GM06990 (cell line): Measurements from ENCODE around the gene GLIS1.

Experiments
- DNase-seq: peaks from one replicate; pipeline ENCODE4 v3.0.0-alpha.2; 2011; ENCODE audit not compliant: insufficient read length; ENCODE audit errors: extremely low read depth
- H3K27me3 ChIP-seq: replicated peaks from 2 replicates; pipeline ENCODE4 v1.6.0; 2011; ENCODE audit warnings: low read length; ENCODE audit not compliant: control insufficient read depth, insufficient read depth
- H3K36me3 ChIP-seq: 2 replicates; pipeline ENCODE4 v1.5.1; 2011; ENCODE audit warnings: low read length; ENCODE audit not compliant: control insufficient read depth, insufficient read depth
- H3K4me3 ChIP-seq: replicated peaks from 2 replicates; pipeline ENCODE4 v1.5.1; 2011; ENCODE audit warnings: low read depth, mild to moderate bottlenecking, control low read depth, low read length
- TF ChIP-seq, protein P1 (sequence below): IDR thresholded peaks from 2 replicates; pipeline ENCODE4 v1.5.1; 2011; ENCODE audit warnings: low read length, control low read depth, mild to moderate bottlenecking, inconsistent platforms; ENCODE audit not compliant: insufficient read depth, poor library complexity, severe bottlenecking

The GLIS1 gene

GRCh38 chr1:53588053-53588779 is 150.7 kb downstream of the GLIS1 start:
- no peaks in the 10 kb centered on the region for H3K36me3 ChIP-seq
- H3K27me3 ChIP-seq, result peaks cover 1% of the 10 kb centered on the region
- TF ChIP-seq, protein P1, sequence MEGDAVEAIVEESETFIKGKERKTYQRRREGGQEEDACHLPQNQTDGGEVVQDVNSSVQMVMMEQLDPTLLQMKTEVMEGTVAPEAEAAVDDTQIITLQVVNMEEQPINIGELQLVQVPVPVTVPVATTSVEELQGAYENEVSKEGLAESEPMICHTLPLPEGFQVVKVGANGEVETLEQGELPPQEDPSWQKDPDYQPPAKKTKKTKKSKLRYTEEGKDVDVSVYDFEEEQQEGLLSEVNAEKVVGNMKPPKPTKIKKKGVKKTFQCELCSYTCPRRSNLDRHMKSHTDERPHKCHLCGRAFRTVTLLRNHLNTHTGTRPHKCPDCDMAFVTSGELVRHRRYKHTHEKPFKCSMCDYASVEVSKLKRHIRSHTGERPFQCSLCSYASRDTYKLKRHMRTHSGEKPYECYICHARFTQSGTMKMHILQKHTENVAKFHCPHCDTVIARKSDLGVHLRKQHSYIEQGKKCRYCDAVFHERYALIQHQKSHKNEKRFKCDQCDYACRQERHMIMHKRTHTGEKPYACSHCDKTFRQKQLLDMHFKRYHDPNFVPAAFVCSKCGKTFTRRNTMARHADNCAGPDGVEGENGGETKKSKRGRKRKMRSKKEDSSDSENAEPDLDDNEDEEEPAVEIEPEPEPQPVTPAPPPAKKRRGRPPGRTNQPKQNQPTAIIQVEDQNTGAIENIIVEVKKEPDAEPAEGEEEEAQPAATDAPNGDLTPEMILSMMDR, result no peak
- no peak for DNase-seq
- H3K4me3 ChIP-seq, result no peak overlapping the region

- TF ChIP-seq, protein P1, result no peak
- H3K36me3 ChIP-seq, result no peaks in the 10 kb centered on the region
- peaks cover 3% of the 10 kb centered on the region for H3K27me3 ChIP-seq
- DNase-seq, result no peak
- H3K4me3 ChIP-seq, result no peak overlapping the region
These were observed 151.5 kb downstream of the GLIS1 start for GRCh38 chr1:53587252-53587988.

GRCh38 chr1:53586765-53587164 is 152.2 kb downstream of the GLIS1 start:
- Histone ChIP-seq H3K27me3 (peaks cover 3% of the 10 kb centered on the region), H3K36me3 (no peaks in the 10 kb centered on the region), H3K4me3 (no peak overlapping the region)
- TF ChIP-seq, protein P1, result no peak
- no peak for DNase-seq

DNA sequence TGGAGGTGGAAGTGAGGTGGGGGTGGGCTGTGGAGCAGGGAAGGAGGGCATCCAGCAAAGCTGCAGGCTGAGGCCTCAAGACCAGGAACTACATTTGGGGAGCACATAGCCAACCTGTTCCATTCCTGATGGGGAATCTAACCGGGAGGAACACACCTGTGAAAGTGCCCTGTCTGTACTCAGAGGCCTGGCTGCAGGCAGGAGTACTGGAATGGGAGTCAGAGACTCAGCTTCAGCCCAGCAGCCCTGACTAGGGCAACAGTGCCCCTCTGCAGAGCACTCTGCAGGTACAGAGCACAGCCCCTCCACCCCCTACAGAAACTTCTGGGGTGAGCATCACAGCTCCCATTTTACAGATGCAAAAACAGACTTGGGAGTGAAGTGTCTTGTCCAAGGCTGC is 153.4 kb downstream of the GLIS1 start:
- TF ChIP-seq, protein P1, result no peak
- DNase-seq, result no peak

DNA sequence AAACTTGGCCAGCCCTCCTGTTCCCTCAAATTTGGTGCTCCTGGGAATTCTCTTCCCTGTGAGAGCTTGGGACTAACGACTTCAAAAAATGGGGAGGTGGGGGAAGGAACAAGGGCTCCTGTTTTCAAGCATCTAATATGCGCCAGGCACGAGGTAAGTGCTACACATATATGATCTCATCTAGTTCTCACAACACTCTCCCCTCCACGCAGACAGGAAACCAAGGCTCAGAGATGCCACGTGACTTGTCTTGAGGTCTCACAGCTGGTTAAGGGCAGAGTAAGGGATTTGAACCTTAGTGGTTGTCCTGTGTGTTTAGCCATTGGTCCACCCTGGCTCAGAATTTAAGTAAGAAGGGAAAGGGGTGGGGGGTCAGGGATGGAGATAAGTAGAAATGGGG is 153.8 kb downstream of the GLIS1 start:
- TF ChIP-seq, protein P1, result no peak
- Histone ChIP-seq H3K27me3 (peaks cover 3% of the 10 kb centered on the region), H3K4me3 (no peak overlapping the region), H3K36me3 (no peaks in the 10 kb centered on the region)
- no peak for DNase-seq

More for the DNA sequence above, 153.4 kb downstream of the GLIS1 start:
- no peaks in the 10 kb centered on the region for H3K36me3 ChIP-seq
- H3K4me3 ChIP-seq, result no peak overlapping the region
- H3K27me3 ChIP-seq, result peaks cover 3% of the 10 kb centered on the region
